ENCODE data around the gene CHCHD6.

The CHCHD6 gene

DNA sequence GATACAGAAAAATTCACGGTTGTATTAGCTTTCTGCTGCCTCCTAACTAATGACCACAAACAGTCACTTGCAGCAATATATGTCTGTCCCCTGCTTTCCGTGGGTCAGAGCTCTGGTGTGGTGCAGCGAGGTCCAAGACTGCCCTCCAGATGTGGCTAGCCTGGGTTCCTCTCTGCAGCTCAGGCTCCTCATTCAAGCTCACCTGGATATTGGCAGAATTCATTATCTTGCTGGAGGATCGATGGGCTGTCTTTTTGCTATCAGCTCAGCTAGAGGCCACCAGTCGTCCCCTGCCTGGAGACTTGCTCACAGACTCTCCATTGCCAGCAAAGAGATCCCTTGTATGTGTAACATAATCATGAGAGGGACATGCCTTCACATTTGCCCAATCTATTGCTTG lies 266.1 kb downstream of the CHCHD6 start:
- TF ChIP-seq, protein P1, sequence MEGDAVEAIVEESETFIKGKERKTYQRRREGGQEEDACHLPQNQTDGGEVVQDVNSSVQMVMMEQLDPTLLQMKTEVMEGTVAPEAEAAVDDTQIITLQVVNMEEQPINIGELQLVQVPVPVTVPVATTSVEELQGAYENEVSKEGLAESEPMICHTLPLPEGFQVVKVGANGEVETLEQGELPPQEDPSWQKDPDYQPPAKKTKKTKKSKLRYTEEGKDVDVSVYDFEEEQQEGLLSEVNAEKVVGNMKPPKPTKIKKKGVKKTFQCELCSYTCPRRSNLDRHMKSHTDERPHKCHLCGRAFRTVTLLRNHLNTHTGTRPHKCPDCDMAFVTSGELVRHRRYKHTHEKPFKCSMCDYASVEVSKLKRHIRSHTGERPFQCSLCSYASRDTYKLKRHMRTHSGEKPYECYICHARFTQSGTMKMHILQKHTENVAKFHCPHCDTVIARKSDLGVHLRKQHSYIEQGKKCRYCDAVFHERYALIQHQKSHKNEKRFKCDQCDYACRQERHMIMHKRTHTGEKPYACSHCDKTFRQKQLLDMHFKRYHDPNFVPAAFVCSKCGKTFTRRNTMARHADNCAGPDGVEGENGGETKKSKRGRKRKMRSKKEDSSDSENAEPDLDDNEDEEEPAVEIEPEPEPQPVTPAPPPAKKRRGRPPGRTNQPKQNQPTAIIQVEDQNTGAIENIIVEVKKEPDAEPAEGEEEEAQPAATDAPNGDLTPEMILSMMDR (IDR thresholded peaks at IDR 0.05): no peak
- H3K27ac ChIP-seq: no peak overlapping the region
- no peak overlapping the region for H3K4me3 ChIP-seq
- no peak for DNase-seq (ENCODE audit: low spot score)

DNA sequence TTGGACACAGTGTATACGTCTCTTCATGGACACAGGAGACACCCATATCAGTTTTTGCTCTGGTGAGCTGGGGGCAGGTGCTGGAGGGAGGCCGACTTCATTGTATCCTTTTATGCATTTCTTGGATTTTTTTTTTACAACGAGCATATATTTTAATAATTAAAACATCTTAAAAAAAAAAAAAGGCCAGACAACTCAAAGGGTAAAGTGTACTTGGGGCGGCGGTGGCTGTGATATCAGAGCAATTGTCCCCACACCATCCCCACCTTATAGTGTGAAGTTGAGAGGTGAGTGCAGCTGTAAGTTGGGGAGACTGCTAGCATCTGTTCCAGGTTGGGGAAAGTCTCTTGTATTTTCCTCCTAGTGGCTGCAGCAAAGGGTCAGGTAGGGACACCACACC lies 266.9 kb downstream of the CHCHD6 start:
- Histone ChIP-seq H3K4me3 (no peak overlapping the region), H3K27ac (no peak overlapping the region)
- no peak for DNase-seq (ENCODE audit: low spot score)
- TF ChIP-seq, protein P1 (IDR thresholded peaks at IDR 0.05): no peak

DNA sequence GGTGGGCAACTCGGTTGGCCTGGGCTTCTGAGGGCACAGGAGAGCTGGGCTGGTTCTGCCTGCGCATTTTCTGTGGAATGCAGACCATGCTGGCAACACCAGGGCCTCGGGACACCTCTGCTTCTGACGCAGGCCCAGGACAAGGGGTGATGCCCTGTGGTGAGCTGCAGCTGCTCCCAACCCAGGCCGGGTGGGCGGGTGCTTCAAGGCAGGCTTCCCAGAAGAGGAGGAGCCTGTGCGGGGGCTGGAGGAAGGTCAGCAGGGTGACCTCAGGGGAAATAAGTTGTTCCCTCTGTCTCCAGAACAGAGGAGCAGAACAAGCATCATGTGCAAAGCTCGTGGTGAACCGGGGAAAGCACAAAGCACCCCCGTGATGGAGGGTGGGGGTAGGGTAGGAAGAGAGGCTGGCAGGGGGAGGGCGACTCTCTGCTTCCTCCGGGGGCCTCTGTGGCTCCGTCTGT lies 267.9 kb downstream of the CHCHD6 start:
- H3K4me3 ChIP-seq: no peak overlapping the region
- peak overlapping the region in 1 of 2 donors; percentile 57 for H3K27ac ChIP-seq
- DNase-seq (ENCODE audit: low spot score): no peak
- TF ChIP-seq, protein P1 (IDR thresholded peaks at IDR 0.05): no peak

DNA sequence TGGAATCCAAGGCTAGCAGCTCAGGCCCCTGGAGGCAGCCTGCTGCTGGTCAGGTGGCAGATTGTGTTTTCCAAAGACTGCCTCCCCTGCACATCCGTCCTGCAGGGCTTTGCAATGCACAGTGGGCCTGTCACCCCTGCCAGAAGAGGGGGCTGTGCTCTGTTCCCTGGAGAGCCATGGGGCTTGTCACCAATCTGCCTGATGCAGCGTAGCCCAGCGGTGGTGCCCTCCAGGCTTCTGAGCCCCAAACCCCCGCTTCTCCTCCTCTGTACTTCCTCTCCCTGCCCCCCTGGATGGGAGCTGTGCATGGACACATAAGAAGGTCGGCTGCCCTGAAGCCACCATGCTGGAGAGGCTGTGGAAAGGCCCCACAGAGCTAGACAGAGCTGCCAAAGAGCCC lies 268.8 kb downstream of the CHCHD6 start:
- Histone ChIP-seq H3K4me3 (no peak overlapping the region), H3K27ac (peak overlapping the region in 1 of 2 donors; percentile 57)
- TF ChIP-seq, protein P1 (IDR thresholded peaks at IDR 0.05): no peak
- DNase-seq (ENCODE audit: low spot score): no peak

DNA sequence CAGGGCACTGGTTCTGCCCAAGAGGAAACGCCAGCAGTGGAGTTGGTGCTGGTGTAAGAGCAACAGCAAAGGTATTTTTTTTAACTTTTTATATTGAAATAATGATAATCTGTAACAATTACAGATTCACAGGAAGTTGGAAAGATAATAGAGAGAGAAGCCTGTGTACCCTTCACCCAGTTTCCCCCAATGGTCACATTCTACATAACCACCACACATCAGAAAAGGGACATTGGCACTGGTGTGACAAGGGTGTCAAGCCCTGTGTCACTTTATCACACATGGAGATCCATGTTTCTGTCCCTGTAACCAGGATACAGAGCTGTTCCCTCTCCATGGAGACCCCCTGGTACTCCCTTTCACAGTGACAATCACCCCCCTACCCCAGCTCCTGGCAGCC lies 269.8 kb downstream of the CHCHD6 start:
- TF ChIP-seq, protein P1 (IDR thresholded peaks at IDR 0.05): no peak
- DNase-seq (ENCODE audit: low spot score): no peak
- H3K27ac ChIP-seq: no peak overlapping the region
- no peak overlapping the region for H3K4me3 ChIP-seq

DNA sequence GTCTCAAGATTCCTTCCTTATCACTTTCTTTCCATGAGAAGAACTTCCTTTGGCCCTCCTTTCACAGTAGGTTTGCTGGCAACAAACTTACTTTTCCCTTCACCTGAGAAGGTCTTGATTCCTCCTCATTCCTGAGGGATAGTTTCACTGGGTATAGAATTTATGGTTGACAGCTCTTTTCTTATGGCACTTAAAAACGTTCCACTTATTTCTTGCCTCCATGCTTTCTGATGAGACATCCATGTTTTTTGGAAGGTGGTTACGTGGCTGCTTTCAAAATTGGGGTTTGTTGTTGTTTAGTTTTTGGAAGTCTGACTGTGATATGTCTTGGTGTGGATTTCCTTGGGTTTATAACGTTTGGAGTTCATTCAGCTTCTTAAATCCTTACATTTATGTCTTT lies 270.7 kb downstream of the CHCHD6 start:
- TF ChIP-seq, protein P1 (IDR thresholded peaks at IDR 0.05): no peak
- Histone ChIP-seq H3K4me3 (no peak overlapping the region), H3K27ac (no peak overlapping the region)
- no peak for DNase-seq (ENCODE audit: low spot score)

DNA sequence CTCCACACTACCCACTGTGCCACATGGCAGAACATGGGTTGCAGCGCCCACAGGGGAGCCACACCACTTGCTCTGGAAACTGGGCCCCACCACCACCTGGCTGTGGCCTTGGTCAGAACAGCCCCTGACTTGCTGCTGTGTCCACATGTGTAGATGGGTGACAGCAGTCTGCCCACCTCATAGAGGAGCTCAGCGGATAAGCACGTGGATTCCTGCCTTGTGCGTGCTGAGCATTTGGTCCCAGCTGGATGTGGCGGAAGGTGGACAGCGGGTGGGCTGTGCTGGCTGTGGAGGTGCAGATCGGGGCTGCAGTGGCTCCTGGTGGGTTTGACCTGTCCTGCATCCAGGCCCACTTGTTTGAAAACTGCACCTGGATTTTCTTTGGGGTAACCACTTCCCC lies 272.9 kb downstream of the CHCHD6 start:
- Histone ChIP-seq H3K27ac (no peak overlapping the region), H3K4me3 (no peak overlapping the region)
- TF ChIP-seq, protein P1 (IDR thresholded peaks at IDR 0.05): no peak
- no peak for DNase-seq (ENCODE audit: low spot score)

Data from coronary artery (tissue), 2 donors.